KBM-7 (cell line): ENCODE data around the gene AURKAIP1.
"Not testable (repeated sequence)": the region's sequence is repeated elsewhere in the genome, so short reads cannot be mapped to it uniquely, and the experiment has no call there.

ENCODE experiments used
- DNase-seq: peaks from one replicate; pipeline ENCODE4 v3.0.0-alpha.2; 2015
- in situ Hi-C: fragments of 300-500 bp; cut with MboI; formaldehyde crosslinking; loops from 2 replicates; pipeline ENCODE4 v1.14.3; 2020; ENCODE audit warnings: low sequenced_read_pairs, low pct_unique_long_range_greater_than_20kb, mixed read lengths

The AURKAIP1 gene

GRCh38 chr1:1374929-1375662 is at the start of gene AURKAIP1:
Gene AURKAIP1 (minus strand): TSS chr1:1375207. CDS start chr1:1374756, 451 bp downstream.
- peak; percentile 100 for DNase-seq
- in situ Hi-C loops: no loop called here

GRCh38 chr1:1424707-1425106 is 49.7 kb upstream of the AURKAIP1 start:
- DNase-seq: no peak
- in situ Hi-C loops: no loop called here

GRCh38 chr1:1423245-1423597 is 48.2 kb upstream of the AURKAIP1 start:
- no peak for DNase-seq
- in situ Hi-C loops: no loop called here

- in situ Hi-C loops: no loop called here
- DNase-seq: no peak
These were observed 47.6 kb upstream of the AURKAIP1 start for GRCh38 chr1:1422465-1423244.

GRCh38 chr1:1421907-1422464 is 47.0 kb upstream of the AURKAIP1 start:
- in situ Hi-C loops: no loop called here

GRCh38 chr1:1421147-1421906 is 46.3 kb upstream of the AURKAIP1 start, which contains the start of gene ANKRD65:
Gene ANKRD65 (minus strand): TSS chr1:1421276. CDS start chr1:1421005, 271 bp downstream.
- in situ Hi-C loops: no loop called here
- DNase-seq: no peak

More at GRCh38 chr1:1421907-1422464, 47.0 kb upstream of the AURKAIP1 start:
- DNase-seq: no peak

GRCh38 chr1:1420654-1421141 is 45.7 kb upstream of the AURKAIP1 start:
- in situ Hi-C loops: no loop called here

GRCh38 chr1:1419813-1420653 is 45.0 kb upstream of the AURKAIP1 start:
- in situ Hi-C loops: no loop called here
- no peak for DNase-seq

More at GRCh38 chr1:1420654-1421141, 45.7 kb upstream of the AURKAIP1 start:
- no peak for DNase-seq

- in situ Hi-C loops: no loop called here
- no peak for DNase-seq
These were observed 44.4 kb upstream of the AURKAIP1 start for GRCh38 chr1:1419363-1419812.

GRCh38 chr1:1418464-1419362 is 43.7 kb upstream of the AURKAIP1 start:
- in situ Hi-C loops: no loop called here
- no peak for DNase-seq

GRCh38 chr1:1417825-1418463 is 42.9 kb upstream of the AURKAIP1 start:
- in situ Hi-C loops, DNase-seq: not testable (repeated sequence)

- in situ Hi-C loops, DNase-seq: not testable (repeated sequence)
These were observed 42.4 kb upstream of the AURKAIP1 start for GRCh38 chr1:1417396-1417795.

- DNase-seq: no peak
- in situ Hi-C loops: no loop called here
These were observed 40.7 kb upstream of the AURKAIP1 start for GRCh38 chr1:1415751-1416150.

- in situ Hi-C loops, DNase-seq: not testable (repeated sequence)
These were observed 37.4 kb upstream of the AURKAIP1 start for GRCh38 chr1:1412311-1412902.

- DNase-seq: no peak
- in situ Hi-C loops: no loop called here
These were observed 36.6 kb upstream of the AURKAIP1 start for GRCh38 chr1:1411626-1412025.

GRCh38 chr1:1410238-1410637 is 35.2 kb upstream of the AURKAIP1 start:
- DNase-seq, in situ Hi-C loops: not testable (repeated sequence)
